ENCODE results near the gene OLR1. TPM values are rescaled to one million over a fixed set of nuclear protein-coding genes. Genes with fewer than 3 reads are reported as not detected.

OLR1 gene
- total RNA-seq, 2 experiments from 2014 or later, result not detected

DNA sequence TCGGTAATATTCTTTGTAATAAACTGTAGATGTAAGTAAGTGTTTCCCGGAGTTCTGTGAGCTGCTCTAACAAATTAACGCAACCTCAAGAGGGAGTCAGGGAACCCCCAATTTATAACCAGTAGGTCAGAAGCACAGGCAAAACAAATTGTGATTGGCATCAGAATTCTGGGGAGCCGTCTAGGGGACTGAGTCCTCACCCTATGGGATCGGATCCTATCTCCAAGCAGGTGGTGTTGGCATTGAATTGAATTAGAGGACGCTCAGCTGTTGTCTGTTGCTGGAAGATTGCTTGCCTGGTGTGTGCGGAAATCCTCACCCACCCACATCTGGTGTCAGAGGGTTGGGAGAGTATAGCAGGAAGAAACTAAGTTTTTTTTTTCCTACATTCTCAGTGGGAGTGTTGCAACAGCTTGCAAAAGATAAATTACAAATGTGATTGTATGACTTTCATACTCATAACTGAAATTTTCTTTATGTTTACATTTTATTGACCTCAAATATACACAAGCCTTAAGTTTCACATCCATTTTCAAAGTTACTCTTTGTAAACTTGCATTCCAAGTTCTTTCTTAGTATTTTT lies 12.4 kb upstream of the OLR1 start:
- H3K36me3 Mint-ChIP-seq (ENCODE audit: low read depth), result no peaks in the 10 kb centered on the region
- H3K27me3 Mint-ChIP-seq, result peaks cover 36% of the 10 kb centered on the region
- no peaks in the 10 kb centered on the region for H3K9me3 Mint-ChIP-seq
- H3K27ac Mint-ChIP-seq, result no peak overlapping the region
- H3K4me1 Mint-ChIP-seq, result no peaks in the 10 kb centered on the region
- no peak overlapping the region for H3K4me3 Mint-ChIP-seq
- POLR2A ChIA-PET, result no interaction called here
- CTCF ChIA-PET, result interaction anchor here (1.2 kb wide), 1 partner anchor 11 kb away, joined by 3 read pairs; no protein-coding TSS in a partner anchor
- DNase-seq, result no peak

DNA sequence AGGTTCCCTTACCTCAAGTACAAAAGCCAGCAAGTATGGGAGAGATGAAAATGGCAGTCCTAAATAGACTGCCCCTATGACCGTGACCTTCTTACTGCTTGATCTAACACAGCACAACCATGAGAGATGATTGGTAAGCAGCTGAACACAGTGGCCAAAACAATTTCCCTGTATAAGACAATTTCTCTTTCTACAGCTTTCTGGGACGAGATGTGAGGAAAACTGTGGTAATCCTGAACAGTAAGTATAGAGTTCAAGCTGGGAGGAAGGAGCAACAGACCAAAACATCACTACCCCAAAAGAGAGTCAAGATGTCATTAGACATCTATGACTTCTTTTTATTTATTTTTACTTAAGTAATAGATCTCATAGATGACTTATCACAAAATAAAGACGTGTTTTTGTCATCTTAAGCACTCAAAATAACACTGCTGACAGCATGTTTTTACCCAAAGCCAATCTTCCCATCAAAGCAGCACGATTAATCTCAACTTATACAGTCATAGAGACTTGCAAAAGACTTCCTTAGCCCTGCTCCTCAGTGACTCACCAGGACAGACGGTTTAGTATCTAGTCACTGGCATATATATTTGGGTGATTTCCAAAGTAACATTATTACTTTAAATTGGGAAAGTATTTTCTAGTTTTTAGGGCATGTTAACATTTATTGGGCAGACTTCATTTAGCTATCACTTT lies 10.6 kb upstream of the OLR1 start:
- peaks cover 41% of the 10 kb centered on the region for H3K27me3 Mint-ChIP-seq
- H3K36me3 Mint-ChIP-seq (ENCODE audit: low read depth), result no peaks in the 10 kb centered on the region
- no peak overlapping the region for H3K27ac Mint-ChIP-seq
- POLR2A ChIA-PET, result no interaction called here
- no peaks in the 10 kb centered on the region for H3K4me1 Mint-ChIP-seq
- CTCF ChIA-PET, result no interaction called here
- no peak for DNase-seq
- no peak overlapping the region for H3K4me3 Mint-ChIP-seq
- no peaks in the 10 kb centered on the region for H3K9me3 Mint-ChIP-seq

DNA sequence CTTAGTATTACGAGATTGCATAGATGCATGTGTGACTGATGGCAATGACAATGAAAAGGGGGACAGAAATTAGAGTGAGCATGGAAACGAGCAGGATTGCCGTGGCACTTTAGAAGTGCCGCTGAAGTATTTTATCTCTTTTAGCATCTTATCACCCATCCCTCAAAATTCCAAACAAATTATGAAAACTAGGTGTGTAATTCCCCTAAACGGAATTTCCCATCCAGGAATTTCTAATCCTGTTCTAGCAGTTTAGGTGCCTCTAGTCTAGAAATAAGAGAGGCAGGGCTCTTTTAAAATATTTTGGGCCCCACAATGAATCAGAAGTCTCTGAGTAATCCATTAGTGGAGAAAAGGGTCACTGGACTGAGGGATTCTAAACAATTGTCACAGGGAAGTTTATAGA lies 7.8 kb upstream of the OLR1 start:
- no peak overlapping the region for H3K4me3 Mint-ChIP-seq
- no peak overlapping the region for H3K27ac Mint-ChIP-seq

DNA sequence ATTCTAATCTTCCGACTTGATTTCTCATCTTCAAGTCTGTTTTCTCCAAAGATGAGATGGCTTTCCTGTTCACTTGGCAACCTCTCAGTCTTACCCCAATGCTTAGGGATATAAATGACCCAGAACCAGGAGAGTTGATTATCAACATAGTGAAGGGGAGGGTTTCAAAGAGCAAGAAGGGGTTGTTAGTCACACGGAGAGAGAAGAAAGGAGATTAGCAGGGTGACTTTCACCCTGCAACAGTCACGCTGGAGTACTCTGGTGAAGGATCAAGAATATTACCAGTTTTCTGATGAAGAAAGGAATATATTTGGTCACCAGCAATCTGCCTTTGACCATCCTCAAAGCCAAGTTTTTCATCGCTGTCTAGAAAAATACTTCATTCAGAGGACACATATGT lies 6.9 kb upstream of the OLR1 start, which contains the start of gene TMEM52B:
TSS of gene TMEM52B (plus strand) at position 212 of the 400 bp plus-strand sequence. CDS start 543 bp downstream, outside the sequence.
- Mint-ChIP-seq H3K27ac (no peak within 1 kb of the TSS), H3K4me1 (no peaks in the 10 kb centered on the region), H3K9me3 (no peaks in the 10 kb centered on the region), H3K4me3 (no peak within 1 kb of the TSS), H3K27me3 (peaks cover 35% of the 10 kb centered on the region), H3K36me3 (ENCODE audit: low read depth) (no peaks in the 10 kb centered on the region)
- CTCF ChIA-PET, result no interaction called here
- POLR2A ChIA-PET, result no interaction called here
- DNase-seq, result no peak

More for the DNA sequence above, 7.8 kb upstream of the OLR1 start:
- DNase-seq, result no peak
- ChIA-PET POLR2A (no interaction called here), CTCF (no interaction called here)
- Mint-ChIP-seq H3K9me3 (no peaks in the 10 kb centered on the region), H3K27me3 (peaks cover 43% of the 10 kb centered on the region), H3K4me1 (no peaks in the 10 kb centered on the region), H3K36me3 (ENCODE audit: low read depth) (no peaks in the 10 kb centered on the region)

DNA sequence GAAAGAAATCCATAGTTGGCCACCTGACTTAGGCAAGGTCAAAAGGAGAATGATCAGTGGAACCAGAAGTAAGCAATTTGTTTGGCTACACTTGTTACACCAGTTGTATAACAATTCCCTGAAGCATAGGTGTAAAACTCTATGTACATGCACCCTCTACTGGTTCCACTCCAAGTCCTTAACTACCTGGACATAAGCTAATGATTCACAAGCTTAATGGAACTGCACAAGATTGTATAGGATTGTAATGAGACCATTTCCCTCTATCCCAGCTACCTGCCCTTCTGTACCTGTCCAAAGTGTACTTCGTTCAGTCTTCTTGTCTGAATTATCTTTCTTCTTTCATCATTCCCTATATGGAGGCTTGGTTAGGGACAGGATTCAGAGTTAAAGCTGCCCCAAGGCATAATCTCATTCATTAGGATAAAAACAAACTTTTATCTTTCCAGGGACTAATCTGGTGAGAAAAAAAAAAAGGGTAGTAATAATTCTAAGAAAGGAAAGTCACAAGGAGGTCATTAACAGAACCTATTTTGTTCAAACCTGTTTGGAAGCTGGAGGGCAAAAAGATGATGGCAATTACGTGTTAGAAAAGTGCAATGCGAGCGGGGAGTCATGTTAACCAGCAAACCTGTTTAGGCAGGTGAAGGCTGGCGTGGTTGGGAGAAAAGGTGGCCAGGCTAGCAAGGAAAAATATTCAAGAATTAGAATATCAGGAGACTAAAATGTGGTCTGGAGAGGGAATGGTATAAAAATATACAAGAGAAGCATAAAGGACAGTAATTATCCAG lies 4.1 kb upstream of the OLR1 start:
- Mint-ChIP-seq H3K4me3 (no peak overlapping the region), H3K36me3 (ENCODE audit: low read depth) (no peaks in the 10 kb centered on the region), H3K27ac (no peak overlapping the region), H3K4me1 (no peaks in the 10 kb centered on the region), H3K27me3 (peaks cover 35% of the 10 kb centered on the region), H3K9me3 (no peaks in the 10 kb centered on the region)
- no peak for DNase-seq
- POLR2A ChIA-PET, result no interaction called here
- CTCF ChIA-PET, result interaction anchor here (0.7 to 1.6 kb wide), 2 partner anchors 23 to 211 kb away, joined by 3 to 5 read pairs; no protein-coding TSS in a partner anchor

DNA sequence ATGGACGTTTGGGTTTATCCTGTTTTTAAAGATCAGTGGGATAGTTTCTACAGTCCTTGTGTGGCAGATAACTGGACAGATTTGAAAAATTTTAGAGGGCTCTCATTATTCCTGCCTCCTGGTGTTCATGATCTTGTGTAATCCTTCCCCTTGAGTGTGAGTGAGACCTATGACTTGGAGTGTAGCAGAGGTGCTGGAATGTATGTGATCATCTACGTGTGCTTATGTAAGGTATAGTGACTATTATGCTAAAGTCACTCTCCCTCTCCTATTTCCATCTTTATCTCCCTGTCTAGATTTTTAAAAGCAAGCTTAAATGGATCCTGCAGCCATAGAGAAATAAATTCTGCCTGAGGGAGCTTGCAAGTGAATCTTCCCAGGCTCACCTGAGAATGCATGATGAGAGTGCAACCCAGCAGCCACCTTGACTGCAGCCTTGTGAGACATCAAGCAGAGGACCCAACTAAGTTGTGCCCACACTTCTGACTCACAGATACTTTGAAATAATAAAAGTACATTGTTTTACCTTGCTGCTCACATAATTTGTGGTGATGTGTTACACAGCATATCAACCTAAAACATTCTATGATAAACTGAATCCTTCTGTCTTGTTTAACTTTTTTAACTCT lies 3.2 kb upstream of the OLR1 start:
- H3K4me3 Mint-ChIP-seq, result no peak overlapping the region
- peaks cover 38% of the 10 kb centered on the region for H3K27me3 Mint-ChIP-seq
- ChIA-PET POLR2A (no interaction called here), CTCF (no interaction called here)
- H3K9me3 Mint-ChIP-seq, result no peaks in the 10 kb centered on the region
- no peak overlapping the region for H3K27ac Mint-ChIP-seq
- H3K36me3 Mint-ChIP-seq (ENCODE audit: low read depth), result no peaks in the 10 kb centered on the region
- no peaks in the 10 kb centered on the region for H3K4me1 Mint-ChIP-seq
- DNase-seq, result no peak

DNA sequence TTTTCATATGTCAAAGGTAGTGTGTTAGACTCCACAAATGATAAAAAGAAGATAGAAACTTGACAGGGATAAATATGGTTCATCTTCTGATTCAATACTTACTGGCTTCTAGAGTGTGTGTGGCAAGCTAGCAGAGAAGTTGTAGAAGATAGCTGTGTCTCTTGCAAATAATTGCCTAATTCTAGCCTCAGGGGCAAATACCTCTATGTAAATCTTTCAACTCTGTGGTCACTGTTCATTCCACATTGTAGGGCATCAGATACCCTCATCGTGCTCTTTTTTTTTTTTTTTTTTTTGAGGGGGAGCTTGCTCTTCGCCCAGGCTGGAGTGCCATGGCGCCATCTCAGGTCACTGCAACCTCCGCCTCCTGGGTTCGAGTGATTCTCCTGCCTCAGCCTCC lies 1.7 kb downstream of the OLR1 start:
- CTCF ChIA-PET, result interaction anchor here (1.4 to 2.8 kb wide), 2 partner anchors 17 to 18 kb away, joined by 6 to 10 read pairs; no protein-coding TSS in a partner anchor
- Mint-ChIP-seq H3K36me3 (ENCODE audit: low read depth) (no peaks in the 10 kb centered on the region), H3K27ac (no peak overlapping the region), H3K9me3 (no peaks in the 10 kb centered on the region), H3K27me3 (peaks cover 33% of the 10 kb centered on the region), H3K4me3 (no peak overlapping the region), H3K4me1 (no peaks in the 10 kb centered on the region)
- POLR2A ChIA-PET, result no interaction called here
- no peak for DNase-seq

DNA sequence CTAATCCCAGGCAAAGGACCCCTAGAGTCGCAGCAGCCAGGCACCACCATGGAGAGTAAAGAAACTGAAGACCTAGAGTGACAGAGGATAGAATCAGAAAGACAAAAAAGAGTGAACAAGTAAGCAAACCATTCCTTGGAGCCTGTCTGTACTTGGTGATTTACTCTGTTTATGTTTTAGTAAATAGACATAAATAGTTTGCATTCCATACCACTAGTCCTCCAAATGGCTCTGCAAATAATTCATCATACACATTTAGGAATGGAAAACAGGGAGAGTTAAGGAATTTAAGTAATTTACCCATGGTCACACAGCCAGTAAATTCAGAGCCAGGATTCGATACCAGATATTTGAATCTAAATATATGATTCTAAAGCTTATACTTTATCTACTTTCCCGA lies 2.8 kb downstream of the OLR1 start:
- Mint-ChIP-seq H3K4me3 (no peak overlapping the region), H3K36me3 (ENCODE audit: low read depth) (no peaks in the 10 kb centered on the region), H3K27ac (no peak overlapping the region), H3K4me1 (no peaks in the 10 kb centered on the region), H3K27me3 (peaks cover 29% of the 10 kb centered on the region), H3K9me3 (no peaks in the 10 kb centered on the region)
- ChIA-PET CTCF (interaction anchor here (1.4 kb wide), 1 partner anchor 16 kb away, joined by 6 read pairs; no protein-coding TSS in a partner anchor), POLR2A (no interaction called here)
- DNase-seq, result no peak

DNA sequence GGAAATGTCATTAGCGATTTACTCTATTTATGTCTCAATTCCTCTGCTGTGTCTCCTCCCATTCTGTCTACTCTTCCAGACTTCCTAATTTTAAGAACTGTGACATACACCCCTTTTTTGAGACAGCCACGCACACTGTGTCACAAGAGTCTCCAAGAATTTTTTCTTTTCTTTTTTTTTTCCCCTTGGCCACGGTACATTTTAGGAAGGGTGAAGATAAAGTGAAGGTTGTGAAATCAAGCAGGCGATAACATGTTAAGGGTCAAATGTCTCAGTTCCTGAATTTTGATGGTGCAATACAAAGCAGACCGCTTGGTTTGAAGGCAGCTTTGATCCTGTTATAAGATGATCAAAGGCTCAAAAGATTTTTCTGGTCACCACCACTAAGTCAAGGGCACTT lies 4.3 kb downstream of the OLR1 start:
- Mint-ChIP-seq H3K9me3 (no peaks in the 10 kb centered on the region), H3K4me3 (no peak overlapping the region), H3K4me1 (no peaks in the 10 kb centered on the region), H3K27me3 (peaks cover 25% of the 10 kb centered on the region), H3K27ac (no peak overlapping the region), H3K36me3 (ENCODE audit: low read depth) (no peaks in the 10 kb centered on the region)
- ChIA-PET POLR2A (no interaction called here), CTCF (no interaction called here)
- no peak for DNase-seq

DNA sequence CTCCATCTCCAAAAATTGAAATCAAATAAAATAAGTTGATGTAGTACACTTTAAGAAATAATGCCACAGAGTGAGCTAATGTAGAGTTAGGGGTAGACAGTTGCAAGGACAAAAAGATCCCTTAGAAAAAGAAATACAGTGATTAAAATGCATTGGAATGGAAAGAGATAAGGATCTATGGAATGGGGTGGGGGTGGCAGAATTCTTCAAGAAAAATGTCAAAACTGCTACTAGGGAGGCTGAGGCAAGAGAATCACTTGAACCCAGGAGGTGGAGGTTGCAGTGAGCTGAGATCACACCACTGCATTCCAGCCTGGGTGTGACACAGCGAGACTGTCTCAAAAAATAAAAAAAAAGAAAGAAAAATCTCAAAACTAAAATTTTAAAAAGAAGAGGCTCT lies 6.5 kb downstream of the OLR1 start:
- POLR2A ChIA-PET, result no interaction called here

DNA sequence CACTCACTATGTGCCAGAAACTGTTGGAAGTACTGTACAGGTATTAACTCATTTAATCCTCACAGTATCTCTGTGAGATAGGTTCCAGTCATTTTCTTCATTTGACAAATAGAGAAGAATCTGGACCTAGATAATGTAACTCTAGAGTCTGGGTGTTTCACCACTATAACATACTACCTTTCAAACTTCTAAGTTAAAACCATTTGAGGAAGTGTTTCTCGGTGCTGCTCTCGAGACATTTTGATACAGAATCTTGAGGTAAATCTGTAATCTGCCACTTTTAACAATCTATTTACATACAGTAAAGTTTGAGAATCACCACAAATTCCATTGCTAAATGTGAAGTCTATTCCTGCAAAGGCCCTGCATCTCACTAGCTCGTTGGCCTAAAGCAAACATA lies 8.8 kb downstream of the OLR1 start:
- POLR2A ChIA-PET, result interaction anchor here (0.7 kb wide), 1 partner anchor 826 kb away, joined by 3 read pairs; no protein-coding TSS in a partner anchor
- H3K4me1 Mint-ChIP-seq, result no peaks in the 10 kb centered on the region
- H3K9me3 Mint-ChIP-seq, result no peaks in the 10 kb centered on the region
- H3K36me3 Mint-ChIP-seq (ENCODE audit: low read depth), result no peaks in the 10 kb centered on the region
- no peak for DNase-seq
- no peak overlapping the region for H3K27ac Mint-ChIP-seq
- H3K27me3 Mint-ChIP-seq, result peaks cover 31% of the 10 kb centered on the region
- no peak overlapping the region for H3K4me3 Mint-ChIP-seq
- CTCF ChIA-PET, result interaction anchor here (3.5 kb wide), 1 partner anchor 11 kb away, joined by 16 read pairs; no protein-coding TSS in a partner anchor

More for the DNA sequence above, 6.5 kb downstream of the OLR1 start:
- CTCF ChIA-PET, result no interaction called here
- H3K36me3 Mint-ChIP-seq (ENCODE audit: low read depth), result no peaks in the 10 kb centered on the region
- H3K9me3 Mint-ChIP-seq, result no peaks in the 10 kb centered on the region
- no peak overlapping the region for H3K4me3 Mint-ChIP-seq
- peaks cover 22% of the 10 kb centered on the region for H3K27me3 Mint-ChIP-seq
- no peak overlapping the region for H3K27ac Mint-ChIP-seq
- DNase-seq, result no peak
- no peaks in the 10 kb centered on the region for H3K4me1 Mint-ChIP-seq

DNA sequence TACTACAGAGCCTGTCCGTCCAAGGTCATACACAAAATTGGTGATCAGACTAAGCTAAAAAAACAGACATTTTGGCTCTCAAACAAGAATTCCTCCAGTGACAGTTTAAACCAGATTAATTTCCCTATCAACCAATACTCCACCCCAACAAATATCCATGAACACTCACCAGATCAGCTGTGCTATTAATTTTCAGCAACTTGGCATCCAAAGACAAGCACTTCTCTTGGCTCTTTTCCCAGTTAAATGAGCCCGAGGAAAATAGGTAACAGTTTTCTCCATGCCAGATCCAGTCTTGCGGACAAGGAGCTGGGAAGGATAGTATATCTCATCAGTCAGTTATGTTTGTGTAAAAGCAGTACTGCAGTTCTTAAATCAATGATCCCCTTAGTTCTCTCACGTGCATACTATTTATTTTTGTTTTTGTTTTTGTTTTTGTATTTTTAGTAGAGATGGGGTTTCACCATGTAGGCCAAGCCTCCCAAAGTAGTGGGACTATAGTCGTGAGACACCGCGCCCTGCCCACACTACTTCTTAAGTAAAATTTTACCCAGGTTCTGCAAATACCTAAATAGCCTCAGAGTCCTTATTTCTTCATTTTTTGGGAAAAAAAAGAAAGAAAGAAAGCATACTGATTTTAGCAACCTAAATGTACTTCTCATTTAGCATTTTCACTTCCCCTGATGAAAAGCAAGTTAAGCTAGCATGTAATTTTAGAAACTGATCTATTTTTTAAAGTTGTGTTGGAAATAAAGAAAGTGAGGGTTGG lies 11.1 kb downstream of the OLR1 start:
- Mint-ChIP-seq H3K27ac (no peak overlapping the region), H3K4me1 (no peaks in the 10 kb centered on the region), H3K9me3 (no peaks in the 10 kb centered on the region), H3K4me3 (no peak overlapping the region), H3K27me3 (peaks cover 34% of the 10 kb centered on the region), H3K36me3 (ENCODE audit: low read depth) (no peaks in the 10 kb centered on the region)
- POLR2A ChIA-PET, result no interaction called here
- CTCF ChIA-PET, result interaction anchor here (3.5 kb wide), 1 partner anchor 8 kb away, joined by 16 read pairs; no protein-coding TSS in a partner anchor
- no peak for DNase-seq

All from activated CD4-positive, alpha-beta memory T cell treated with anti-CD3 and anti-CD28 coated beads, Interleukin-2, amount 10 ng/mL, durations not matched to agents 7 days and 5 days (primary cell).